OCI-LY3 (cell line): ENCODE results near the gene VPS4B.

Experiments used
- CTCF ChIP-seq: fragments of 200-600, 300-600 bp; sonication (generic); IDR thresholded peaks from 2 replicates; pipeline ENCODE4 v1.5.1; 2014; ENCODE audit warnings: antibody characterized with exemption, low read length, low read depth
- EZH2phosphoT487 ChIP-seq: fragments of 200-600 bp; shearing (Covaris generic); IDR thresholded peaks from 2 replicates; pipeline ENCODE4 v1.6.1; 2018; ENCODE audit warnings: antibody characterized with exemption, mixed run types, low read depth

- no peak for TF ChIP-seq CTCF
- TF ChIP-seq EZH2phosphoT487, result no peak
These were observed 762 bp downstream of the VPS4B start for GRCh38 chr18:63421514-63421913.
